Cardiac fibroblast (primary cell): Measurements from ENCODE around the gene MCTP1.

Experiments
- DNase-seq, 2 donors: peaks; one replicate each; pipeline versions ENCODE4 v3.0.0 to v3.0.0-alpha.2; 2010; ENCODE audit warnings: low read depth in 2 of 2
- H3K4me3 ChIP-seq, 2 donors: replicated peaks in 1 of 2; 1 replicate in 1 of 2; 2 replicates in 1 of 2; pipeline ENCODE4 v1.5.1; 2011; ENCODE audit warnings: low read depth in 2 of 2, low read length in 2 of 2, mild to moderate bottlenecking in 2 of 2, moderate library complexity in 1 of 2
- CTCF ChIP-seq: IDR thresholded peaks from one replicate; pipeline ENCODE4 v1.5.1; 2011; ENCODE audit warnings: low read depth, mild to moderate bottlenecking, low read length, inconsistent platforms

The MCTP1 gene

GRCh38 chr5:95238560-95239325 is 46.2 kb downstream of the MCTP1 start:
- peak; percentile 12 to 62 for DNase-seq
- no peak overlapping the region for H3K4me3 ChIP-seq
- peak; percentile 32 for TF ChIP-seq CTCF

- H3K4me3 ChIP-seq, result no peak overlapping the region
- TF ChIP-seq CTCF, result no peak
- no peak for DNase-seq
Measured at GRCh38 chr5:95237324-95237723, 47.6 kb downstream of the MCTP1 start.

GRCh38 chr5:95235439-95235982 is 49.4 kb downstream of the MCTP1 start:
- no peak overlapping the region for H3K4me3 ChIP-seq
- TF ChIP-seq CTCF, result no peak
- no peak for DNase-seq

- H3K4me3 ChIP-seq, result no peak overlapping the region
- no peak for TF ChIP-seq CTCF
- DNase-seq, result no peak
Measured at GRCh38 chr5:95229646-95230045, 55.2 kb downstream of the MCTP1 start.

- DNase-seq, result no peak
- H3K4me3 ChIP-seq, result no peak overlapping the region
- no peak for TF ChIP-seq CTCF
Measured at GRCh38 chr5:95224701-95225459, 60.0 kb downstream of the MCTP1 start.

- TF ChIP-seq CTCF, result no peak
- no peak for DNase-seq
- H3K4me3 ChIP-seq, result no peak overlapping the region
Measured at GRCh38 chr5:95223566-95224258, 61.2 kb downstream of the MCTP1 start.
